Measurements from ENCODE around the gene STIMATE. TPM values are rescaled to one million over a fixed set of nuclear protein-coding genes. Genes with fewer than 3 reads are reported as not detected.

STIMATE gene
- total and polyA plus RNA-seq, 4 donors: 14.0 to 24.4 (median 20.9) TPM

GRCh38 chr3:52923963-52924362 lies 26.6 kb upstream of the STIMATE start (continued):
- TF ChIP-seq, protein P1, sequence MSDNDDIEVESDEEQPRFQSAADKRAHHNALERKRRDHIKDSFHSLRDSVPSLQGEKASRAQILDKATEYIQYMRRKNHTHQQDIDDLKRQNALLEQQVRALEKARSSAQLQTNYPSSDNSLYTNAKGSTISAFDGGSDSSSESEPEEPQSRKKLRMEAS (IDR thresholded peaks at IDR 0.05): no peak
- TF ChIP-seq CTCF (IDR thresholded peaks at IDR 0.05; ENCODE audit: low read depth, low read length, missing input control): no peak
- TF ChIP-seq, protein P2, sequence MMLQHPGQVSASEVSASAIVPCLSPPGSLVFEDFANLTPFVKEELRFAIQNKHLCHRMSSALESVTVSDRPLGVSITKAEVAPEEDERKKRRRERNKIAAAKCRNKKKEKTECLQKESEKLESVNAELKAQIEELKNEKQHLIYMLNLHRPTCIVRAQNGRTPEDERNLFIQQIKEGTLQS (IDR thresholded peaks at IDR 0.05): no peak
- TF ChIP-seq RAD21 (IDR thresholded peaks at IDR 0.05): no peak

DNA sequence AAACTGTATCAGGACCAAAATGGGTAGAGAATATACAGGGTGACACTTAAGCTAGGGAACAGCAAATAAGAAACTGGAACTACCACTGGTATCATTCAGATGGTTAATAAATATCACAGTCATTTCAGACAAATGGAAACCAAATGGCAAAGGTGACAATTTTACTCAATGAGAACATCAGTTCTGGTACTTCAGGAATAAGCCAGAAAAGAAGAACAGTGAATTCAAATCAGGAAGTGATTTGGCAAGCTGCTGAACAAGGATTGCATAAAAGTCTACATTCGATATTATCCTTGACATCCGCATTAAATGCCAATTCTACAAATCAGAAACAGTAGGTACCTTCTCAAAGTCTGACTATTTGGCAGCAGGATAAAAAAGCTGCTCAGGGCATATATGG lies 23.5 kb upstream of the STIMATE start:
- Histone ChIP-seq H3K36me3 (ENCODE audit: control insufficient read depth in 4 of 4, insufficient read depth in 3 of 4, low read depth in 1 of 4, low read length in 3 of 4) (peaks cover 2 to 31% (median 16%) of the 10 kb centered on the region in 4 donors), H3K4me1 (ENCODE audit: control insufficient read depth in 4 of 4, insufficient read depth in 4 of 4, low read length in 3 of 4) (no peaks in the 10 kb centered on the region), H3K9ac (ENCODE audit: low read depth in 1 of 2, low read length in 2 of 2) (no peak overlapping the region), H3K27ac (ENCODE audit: low read depth in 1 of 2, low read length in 2 of 2) (no peak overlapping the region), H3K4me3 (ENCODE audit: low read depth in 1 of 3, low read length in 3 of 3) (no peak overlapping the region), H3K27me3 (ENCODE audit: control insufficient read depth in 4 of 4, insufficient read depth in 4 of 4, low read length in 3 of 4) (no peaks in the 10 kb centered on the region), H3K9me3 (ENCODE audit: control insufficient read depth in 4 of 4, low read length in 3 of 4) (no peaks in the 10 kb centered on the region)
- no peak for TF ChIP-seq RAD21 (IDR thresholded peaks at IDR 0.05)
- TF ChIP-seq, protein P3, sequence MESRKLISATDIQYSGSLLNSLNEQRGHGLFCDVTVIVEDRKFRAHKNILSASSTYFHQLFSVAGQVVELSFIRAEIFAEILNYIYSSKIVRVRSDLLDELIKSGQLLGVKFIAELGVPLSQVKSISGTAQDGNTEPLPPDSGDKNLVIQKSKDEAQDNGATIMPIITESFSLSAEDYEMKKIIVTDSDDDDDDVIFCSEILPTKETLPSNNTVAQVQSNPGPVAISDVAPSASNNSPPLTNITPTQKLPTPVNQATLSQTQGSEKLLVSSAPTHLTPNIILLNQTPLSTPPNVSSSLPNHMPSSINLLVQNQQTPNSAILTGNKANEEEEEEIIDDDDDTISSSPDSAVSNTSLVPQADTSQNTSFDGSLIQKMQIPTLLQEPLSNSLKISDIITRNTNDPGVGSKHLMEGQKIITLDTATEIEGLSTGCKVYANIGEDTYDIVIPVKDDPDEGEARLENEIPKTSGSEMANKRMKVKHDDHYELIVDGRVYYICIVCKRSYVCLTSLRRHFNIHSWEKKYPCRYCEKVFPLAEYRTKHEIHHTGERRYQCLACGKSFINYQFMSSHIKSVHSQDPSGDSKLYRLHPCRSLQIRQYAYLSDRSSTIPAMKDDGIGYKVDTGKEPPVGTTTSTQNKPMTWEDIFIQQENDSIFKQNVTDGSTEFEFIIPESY (IDR thresholded peaks at IDR 0.05): no peak
- TF ChIP-seq GABPA (IDR thresholded peaks at IDR 0.05 in 1 of 2, conservative IDR thresholded peaks at IDR 0.05 in 1 of 2): no peak
- TF ChIP-seq, protein P2 (IDR thresholded peaks at IDR 0.05): no peak
- TF ChIP-seq CTCF (IDR thresholded peaks at IDR 0.05; ENCODE audit: low read depth, low read length, missing input control): no peak
- TF ChIP-seq YY1 (IDR thresholded peaks at IDR 0.05): no peak
- no peak for TF ChIP-seq TAF1 (conservative IDR thresholded peaks at IDR 0.05)
- no peak for TF ChIP-seq FOXA2 (IDR thresholded peaks at IDR 0.05)
- DNase-seq (ENCODE audit: low spot score): no peak
- WGBS: 75% methylated on average over 2 of the region's 2 CpGs

GRCh38 chr3:52917044-52917443 lies 19.7 kb upstream of the STIMATE start:
- H3K9ac ChIP-seq (ENCODE audit: low read depth in 1 of 2, low read length in 2 of 2): no peak overlapping the region
- peaks cover 6 to 29% (median 19%) of the 10 kb centered on the region in 4 donors for H3K36me3 ChIP-seq (ENCODE audit: control insufficient read depth in 4 of 4, insufficient read depth in 3 of 4, low read depth in 1 of 4, low read length in 3 of 4)

More at GRCh38 chr3:52917044-52917443, 19.7 kb upstream of the STIMATE start:
- WGBS: 73% methylated on average over 3 of the region's 3 CpGs
- H3K4me1 ChIP-seq (ENCODE audit: control insufficient read depth in 4 of 4, insufficient read depth in 4 of 4, low read length in 3 of 4): peaks cover 0 to 9% (median 0%) of the 10 kb centered on the region in 4 donors
- H3K27me3 ChIP-seq (ENCODE audit: control insufficient read depth in 4 of 4, insufficient read depth in 4 of 4, low read length in 3 of 4): no peaks in the 10 kb centered on the region
- TF ChIP-seq HNF4A (conservative IDR thresholded peaks at IDR 0.05) (no peak), RAD21 (IDR thresholded peaks at IDR 0.05) (no peak), CTCF (IDR thresholded peaks at IDR 0.05; ENCODE audit: low read depth, low read length, missing input control) (no peak), HNF4G (IDR thresholded peaks at IDR 0.05) (no peak), RXRA (IDR thresholded peaks at IDR 0.05) (no peak)
- TF ChIP-seq, protein P2 (IDR thresholded peaks at IDR 0.05): no peak
- DNase-seq (ENCODE audit: low spot score): no peak
- H3K27ac ChIP-seq (ENCODE audit: low read depth in 1 of 2, low read length in 2 of 2): no peak overlapping the region
- no peak overlapping the region for H3K4me3 ChIP-seq (ENCODE audit: low read depth in 1 of 3, low read length in 3 of 3)
- H3K9me3 ChIP-seq (ENCODE audit: control insufficient read depth in 4 of 4, low read length in 3 of 4): no peaks in the 10 kb centered on the region
